WTC11 (cell line): Measurements from ENCODE around the gene LCLAT1. TPM values are rescaled to one million over a fixed set of nuclear protein-coding genes. Genes with fewer than 3 reads are reported as not detected.

Source experiments
- ATAC-seq: fragments of 200-7000 bp; cut with Tn5 transposase; 2 replicates; pipeline ENCODE4 v1.10.0; 2021; ENCODE audit warnings: mild to moderate bottlenecking, moderate library complexity
- CTCF ChIA-PET: fragments of 300-600 bp; sonication (Branson Sonifier 250); formaldehyde crosslinking; loops from one replicate; lab custom pipeline; 2021; ENCODE audit warnings: antibody characterized with exemption; lab: Charles Lee
- POLR2A ChIA-PET: fragments of 350-600 bp; sonication (Branson Sonifier 250); formaldehyde crosslinking; loops from one replicate; lab custom pipeline; 2021; ENCODE audit warnings: antibody characterized with exemption; lab: Charles Lee
- DNase-seq: peaks from one replicate; pipeline ENCODE4 v3.0.0; 2021; ENCODE audit warnings: low spot score
- H3K27ac Mint-ChIP-seq: 2 replicates; pipeline ENCODE4 v1.8.0; 2021; ENCODE audit warnings: mixed read lengths
- H3K27me3 Mint-ChIP-seq: 2 replicates; pipeline ENCODE4 v1.8.0; 2021; ENCODE audit warnings: low read depth, mild to moderate bottlenecking, moderate library complexity, mixed read lengths
- H3K36me3 Mint-ChIP-seq: 2 replicates; pipeline ENCODE4 v1.8.0; 2021; ENCODE audit warnings: mixed read lengths
- H3K4me1 Mint-ChIP-seq: 2 replicates; pipeline ENCODE4 v1.8.0; 2022; ENCODE audit warnings: mixed read lengths
- H3K4me3 Mint-ChIP-seq: 2 replicates; pipeline ENCODE4 v1.8.0; 2021; ENCODE audit warnings: mild to moderate bottlenecking, moderate library complexity, mixed read lengths
- H3K9me3 Mint-ChIP-seq: 2 replicates; pipeline ENCODE4 v1.8.0; 2021; ENCODE audit warnings: mixed read lengths
- ATF3 ChIP-seq: sonication (generic); formaldehyde crosslinking; conservative IDR thresholded peaks from 2 replicates; pipeline ENCODE4 v1.8.1; 2022; ENCODE audit warnings: mild to moderate bottlenecking, missing genetic modification reagents
- ATF6 ChIP-seq: sonication (generic); formaldehyde crosslinking; IDR thresholded peaks from 2 replicates; pipeline ENCODE4 v1.8.1; 2023; ENCODE audit warnings: mild to moderate bottlenecking, missing genetic modification reagents
- ELF4 ChIP-seq: sonication (generic); formaldehyde crosslinking; IDR thresholded peaks from 2 replicates; pipeline ENCODE4 v1.8.1; 2022; ENCODE audit warnings: low read depth, mild to moderate bottlenecking, moderate library complexity, missing genetic modification reagents
- ESRRA ChIP-seq: sonication (generic); formaldehyde crosslinking; IDR thresholded peaks from 2 replicates; pipeline ENCODE4 v1.8.1; 2022; ENCODE audit warnings: mild to moderate bottlenecking, missing genetic modification reagents, borderline replicate concordance
- ETV6 ChIP-seq: sonication (generic); formaldehyde crosslinking; IDR thresholded peaks from 2 replicates; pipeline ENCODE4 v1.8.1; 2022; ENCODE audit warnings: mild to moderate bottlenecking, missing genetic modification reagents
- FOXP1 ChIP-seq: sonication (generic); formaldehyde crosslinking; IDR thresholded peaks from 2 replicates; pipeline ENCODE4 v1.8.0; 2022; ENCODE audit warnings: missing genetic modification reagents, mild to moderate bottlenecking, moderate library complexity, borderline replicate concordance
- GRHL2 ChIP-seq: fragments of 250-450 bp; sonication (Bioruptor Pico); IDR thresholded peaks from 2 replicates; pipeline ENCODE4 v1.8.0; 2022; ENCODE audit warnings: mild to moderate bottlenecking, moderate library complexity; ENCODE audit not compliant: insufficient replicate concordance, severe bottlenecking
- HMGA2 ChIP-seq: fragments of 250-450 bp; sonication (Bioruptor Pico); IDR thresholded peaks from 2 replicates; pipeline ENCODE4 v1.4.0; 2021; ENCODE audit warnings: mild to moderate bottlenecking, moderate library complexity
- IRF2 ChIP-seq: sonication (generic); formaldehyde crosslinking; IDR thresholded peaks from 2 replicates; pipeline ENCODE4 v1.8.0; 2022; ENCODE audit warnings: low read depth, missing genetic modification reagents, borderline replicate concordance
- PREB ChIP-seq: sonication (generic); formaldehyde crosslinking; IDR thresholded peaks from 2 replicates; pipeline ENCODE4 v1.8.1; 2022; ENCODE audit warnings: mild to moderate bottlenecking, missing genetic modification reagents, moderate library complexity, borderline replicate concordance
- SP1 ChIP-seq: sonication (generic); formaldehyde crosslinking; conservative IDR thresholded peaks from 2 replicates; pipeline ENCODE4 v1.8.1; 2022; ENCODE audit warnings: missing genetic modification reagents
- TCF7 ChIP-seq: sonication (generic); formaldehyde crosslinking; IDR thresholded peaks from 2 replicates; pipeline ENCODE4 v1.8.0; 2022; ENCODE audit warnings: mild to moderate bottlenecking, low read depth, missing genetic modification reagents, moderate library complexity
- TEAD1 ChIP-seq: sonication (generic); formaldehyde crosslinking; IDR thresholded peaks from 2 replicates; pipeline ENCODE4 v1.8.0; 2022; ENCODE audit warnings: mild to moderate bottlenecking, missing genetic modification reagents
- TP53 ChIP-seq: sonication (generic); formaldehyde crosslinking; IDR thresholded peaks from 2 replicates; pipeline ENCODE4 v1.8.1; 2023; ENCODE audit warnings: mild to moderate bottlenecking, missing genetic modification reagents
- ZNF232 ChIP-seq: sonication (generic); formaldehyde crosslinking; IDR thresholded peaks from 2 replicates; pipeline ENCODE4 v1.8.0; 2022; ENCODE audit warnings: mild to moderate bottlenecking, missing genetic modification reagents
- ZNF317 ChIP-seq: sonication (generic); formaldehyde crosslinking; IDR thresholded peaks from 2 replicates; pipeline ENCODE4 v1.8.1; 2023; ENCODE audit warnings: low read depth, mild to moderate bottlenecking, moderate library complexity, missing genetic modification reagents, borderline replicate concordance
- ZNF396 ChIP-seq: fragments of 250-450 bp; sonication (Bioruptor Pico); IDR thresholded peaks from 2 replicates; pipeline ENCODE4 v1.8.0; 2021; ENCODE audit warnings: mild to moderate bottlenecking, moderate library complexity, borderline replicate concordance
- ZNF416 ChIP-seq: fragments of 250-450 bp; sonication (Bioruptor Pico); IDR thresholded peaks from 2 replicates; pipeline ENCODE4 v1.9.0; 2021; ENCODE audit warnings: mild to moderate bottlenecking, inconsistent platforms
- total RNA-seq: library from RNA; stranded (reverse); gene quantifications from 3 replicates; pipeline ENCODE4 v1.2.3, GENCODE V29; 2021

The LCLAT1 gene
- total RNA-seq, 1 experiment from 2014 or later, result 22.3 TPM

GRCh38 chr2:30398084-30398873 lies 48.8 kb upstream of the LCLAT1 start (continued):
- TF ChIP-seq FOXP1 (no peak), ZNF317 (CRISPR knock-in tag) (no peak), ELF4 (no peak), ATF6 (CRISPR knock-in tag) (no peak), ATF3 (CRISPR knock-in tag) (no peak)

GRCh38 chr2:30400151-30400954 lies 46.7 kb upstream of the LCLAT1 start:
- Mint-ChIP-seq H3K36me3 (0 out of 2 replicates have a peak, but pooled peaks cover 2% of the 10 kb centered on the region), H3K27me3 (peaks cover 11% of the 10 kb centered on the region), H3K27ac (no peak overlapping the region), H3K9me3 (peaks cover under 1% of the 10 kb centered on the region; the same call in 1 of the 2 replicates), H3K4me3 (no peak overlapping the region), H3K4me1 (peaks cover 24% of the 10 kb centered on the region)
- no peak for TF ChIP-seq ELF4
- TF ChIP-seq ZNF396 (CRISPR knock-in tag), result no peak
- no peak for TF ChIP-seq HMGA2 (CRISPR knock-in tag)
- TF ChIP-seq ETV6 (CRISPR knock-in tag), result no peak
- no peak for TF ChIP-seq PREB (CRISPR knock-in tag)
- TF ChIP-seq TP53 (CRISPR knock-in tag), result no peak
- no peak for TF ChIP-seq IRF2 (CRISPR knock-in tag)
- TF ChIP-seq TEAD1 (CRISPR knock-in tag), result no peak
- no peak for TF ChIP-seq TCF7 (CRISPR knock-in tag)
- no peak for TF ChIP-seq ZNF416 (CRISPR knock-in tag)
- no peak for TF ChIP-seq SP1 (CRISPR knock-in tag)
- no peak for TF ChIP-seq ZNF232 (CRISPR knock-in tag)
- POLR2A ChIA-PET, result no interaction called here
- CTCF ChIA-PET, result no interaction called here
- ATAC-seq (no peak), DNase-seq (no peak)

GRCh38 chr2:30402441-30403182 lies 44.4 kb upstream of the LCLAT1 start:
- no peak for ATAC-seq
- H3K4me3 Mint-ChIP-seq, result no peak overlapping the region
- no peak for DNase-seq
- CTCF ChIA-PET, result no interaction called here
- H3K27ac Mint-ChIP-seq, result no peak overlapping the region
- peaks cover 38% of the 10 kb centered on the region for H3K4me1 Mint-ChIP-seq
- H3K9me3 Mint-ChIP-seq, result peaks cover 9% of the 10 kb centered on the region
- H3K36me3 Mint-ChIP-seq, result peaks cover 6% of the 10 kb centered on the region
- POLR2A ChIA-PET, result no interaction called here
- H3K27me3 Mint-ChIP-seq, result peaks cover 34% of the 10 kb centered on the region
- TF ChIP-seq ESRRA (CRISPR knock-in tag), result no peak
- TF ChIP-seq GRHL2, result no peak
- no peak for TF ChIP-seq IRF2 (CRISPR knock-in tag)
- TF ChIP-seq, all 79 proteins: peak for 0
